ENCODE measurements around the gene SETD3.

- TF ChIP-seq CTCF (IDR thresholded peaks at IDR 0.05) (no peak), EP300 (IDR thresholded peaks at IDR 0.05) (no peak)
Observed at GRCh38 chr14:99374964-99375363, 105.7 kb downstream of the SETD3 start.

All from upper lobe of left lung (tissue), 4 donors.